ENCODE measurements around the gene SEM1.
A peak's percentile ranks its signal among the peaks of the same experiment; 100 is the strongest.
"Not testable (repeated sequence)": the region's sequence is repeated elsewhere in the genome, so short reads cannot be mapped to it uniquely, and the experiment has no call there.

The SEM1 gene

DNA sequence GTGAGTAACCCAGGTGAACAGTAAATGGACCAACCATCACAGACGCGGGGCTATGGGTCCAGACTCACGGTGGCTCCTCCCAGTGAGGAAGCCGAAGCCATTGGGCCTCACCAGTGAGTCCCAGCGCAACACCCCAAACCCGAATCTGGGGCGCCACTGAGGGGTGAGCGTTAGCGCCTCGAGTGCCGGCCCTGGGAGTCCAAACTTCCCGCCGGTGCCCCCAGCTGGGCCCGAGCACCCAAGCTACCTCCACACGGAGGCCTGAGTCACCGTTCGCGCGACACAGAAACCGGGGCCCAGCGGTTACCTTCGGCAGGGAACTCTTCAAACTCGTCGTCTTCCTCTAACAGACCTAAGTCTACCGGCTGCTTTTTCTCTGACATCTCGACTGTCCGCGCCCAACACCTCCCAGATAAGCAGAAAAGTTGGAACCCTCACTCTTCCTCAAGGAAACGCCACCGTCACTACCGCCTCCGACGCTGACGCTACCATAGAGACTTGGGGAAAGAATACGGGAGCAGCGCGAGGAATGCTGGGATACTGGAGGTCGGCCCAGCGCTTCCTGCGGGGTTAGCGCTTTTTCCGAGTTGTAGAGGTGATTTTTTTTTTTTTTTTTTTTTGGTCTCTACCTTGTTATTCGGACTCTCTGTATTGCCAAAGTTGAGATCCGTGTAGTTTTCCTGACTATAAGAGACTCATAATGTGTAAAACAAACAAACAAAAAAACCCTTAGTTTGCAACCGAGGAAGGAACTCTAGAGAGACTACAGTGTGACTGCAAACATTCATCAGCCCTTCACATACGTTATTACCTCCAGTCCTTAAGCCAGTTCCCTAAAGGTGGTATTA, at the start of gene SEM1:
Gene SEM1 (minus strand): TSS at position 466 of the 848 bp plus-strand sequence. CDS start 83 bp downstream, at position 383.
- DNase-seq, result peak; percentile 88

DNA sequence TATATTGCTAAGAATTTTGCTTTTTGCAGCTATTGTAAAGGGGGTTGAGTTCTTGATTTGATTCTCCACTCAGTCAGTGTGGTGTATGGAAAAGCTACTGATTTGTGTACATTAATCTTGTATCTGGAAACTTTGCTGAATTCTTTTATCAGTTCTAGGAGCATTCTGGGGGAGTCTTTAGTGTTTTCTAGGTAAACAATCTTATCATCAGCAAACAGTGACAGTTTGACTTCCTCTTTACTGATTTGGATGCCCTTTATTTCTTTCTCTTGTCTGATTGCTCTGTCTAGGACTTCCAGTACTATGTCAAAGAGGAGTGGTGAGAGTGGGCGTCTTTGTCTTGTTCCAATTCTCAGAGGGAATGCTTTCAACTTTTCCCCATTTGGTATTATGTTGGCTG, 48.2 kb upstream of the SEM1 start:
- not testable (repeated sequence) for DNase-seq

DNA sequence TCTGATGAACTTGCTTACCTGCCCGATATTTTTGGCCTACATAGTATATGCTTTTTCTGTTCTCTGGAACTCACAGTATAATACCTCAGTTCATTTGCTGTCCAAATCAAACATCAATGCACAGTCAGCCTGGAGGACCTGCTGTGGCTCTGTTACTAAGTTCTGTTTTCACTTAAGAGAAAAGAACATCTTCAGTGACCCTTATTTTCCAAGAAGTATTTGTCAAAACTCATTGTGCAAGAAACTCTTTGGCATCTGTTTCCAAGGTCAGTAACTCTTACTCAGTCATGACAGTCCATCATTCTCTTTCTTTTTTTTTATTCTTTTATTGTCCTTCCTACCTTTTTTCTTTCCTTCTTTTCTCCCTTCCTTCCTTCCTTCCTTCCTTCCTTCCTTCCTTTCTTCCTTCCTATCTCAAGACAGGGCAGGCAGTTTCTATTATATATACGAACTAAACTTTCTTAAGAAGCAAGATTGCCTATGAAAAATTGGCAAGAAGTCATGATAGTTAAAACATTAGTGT, 37.8 kb upstream of the SEM1 start:
- DNase-seq, result no peak

DNA sequence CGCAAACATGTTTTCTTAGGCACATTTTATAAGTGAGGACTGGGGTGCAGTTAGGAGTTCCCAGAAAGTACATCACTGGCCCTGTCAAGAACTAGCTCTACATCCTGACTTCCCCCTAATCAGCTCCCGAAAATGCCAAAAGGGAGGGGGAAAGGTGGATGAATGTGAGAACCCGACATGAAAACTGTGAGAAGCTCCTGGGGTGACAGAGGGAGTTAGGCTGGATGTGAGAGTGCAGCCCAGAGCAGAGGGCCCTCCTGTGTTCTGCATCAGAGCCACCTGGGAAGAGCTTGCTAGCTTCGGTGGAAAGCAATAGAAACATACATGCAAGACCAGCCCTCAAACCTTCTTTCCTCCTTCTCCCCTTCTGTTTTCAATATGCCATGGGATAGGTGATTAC, 30.5 kb upstream of the SEM1 start:
- no peak for DNase-seq

DNA sequence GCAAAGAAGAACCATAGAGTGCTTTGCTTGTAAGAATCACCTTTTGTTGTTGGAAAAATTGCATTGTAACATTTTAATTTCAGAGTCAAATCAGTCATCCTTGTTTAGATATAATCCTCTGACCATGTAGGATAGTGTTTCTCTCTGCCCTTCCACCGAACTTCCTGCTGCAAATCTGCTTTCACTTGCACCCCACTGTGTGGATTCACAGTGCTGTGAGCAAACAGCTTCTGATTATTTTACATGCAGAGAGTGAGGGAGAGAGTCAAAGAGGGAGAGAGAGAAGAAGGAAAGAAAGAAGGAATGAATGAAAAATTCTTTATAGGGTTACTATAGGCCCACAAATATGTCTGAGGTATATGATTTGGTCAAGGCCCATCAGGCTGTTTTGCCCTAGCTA, 30.0 kb upstream of the SEM1 start:
- no peak for DNase-seq

DNA sequence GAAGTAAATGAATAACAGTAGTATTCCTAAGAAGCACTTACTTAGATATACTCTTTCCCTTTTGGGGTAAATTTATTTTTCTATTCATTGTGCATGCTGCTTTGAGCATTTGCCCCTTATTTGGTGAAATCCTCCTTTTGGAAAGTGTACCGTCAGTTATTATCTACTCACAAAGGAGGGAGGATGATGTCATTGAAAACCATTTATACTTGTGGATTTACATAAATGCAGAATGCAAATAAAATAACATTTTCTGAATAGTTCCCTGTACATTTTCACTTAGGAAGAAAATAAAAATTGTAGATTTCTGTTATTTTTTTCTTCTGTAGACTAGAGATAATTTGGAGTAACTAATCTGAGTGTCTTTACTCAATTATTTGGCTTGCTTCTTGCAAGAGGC, 29.5 kb upstream of the SEM1 start:
- DNase-seq, result no peak

DNA sequence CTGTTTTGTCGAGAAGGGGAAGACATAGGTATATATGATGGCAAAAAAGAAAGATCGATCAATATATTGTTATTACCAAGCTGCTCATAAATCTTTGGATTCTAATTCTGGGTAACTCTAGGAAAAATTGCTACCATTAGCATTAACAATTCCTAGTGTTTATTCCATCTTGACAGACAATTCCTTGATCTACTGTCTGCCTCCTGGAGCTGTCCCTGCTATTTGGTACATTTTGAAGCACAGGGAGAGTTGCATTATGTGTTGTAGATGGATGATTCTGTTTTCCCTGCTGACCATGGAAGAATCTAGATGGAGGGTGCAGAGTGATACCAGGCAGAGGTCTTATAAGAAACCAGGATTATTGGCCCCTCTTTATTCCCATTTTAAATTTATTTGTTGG, 29.1 kb upstream of the SEM1 start:
- DNase-seq, result no peak

DNA sequence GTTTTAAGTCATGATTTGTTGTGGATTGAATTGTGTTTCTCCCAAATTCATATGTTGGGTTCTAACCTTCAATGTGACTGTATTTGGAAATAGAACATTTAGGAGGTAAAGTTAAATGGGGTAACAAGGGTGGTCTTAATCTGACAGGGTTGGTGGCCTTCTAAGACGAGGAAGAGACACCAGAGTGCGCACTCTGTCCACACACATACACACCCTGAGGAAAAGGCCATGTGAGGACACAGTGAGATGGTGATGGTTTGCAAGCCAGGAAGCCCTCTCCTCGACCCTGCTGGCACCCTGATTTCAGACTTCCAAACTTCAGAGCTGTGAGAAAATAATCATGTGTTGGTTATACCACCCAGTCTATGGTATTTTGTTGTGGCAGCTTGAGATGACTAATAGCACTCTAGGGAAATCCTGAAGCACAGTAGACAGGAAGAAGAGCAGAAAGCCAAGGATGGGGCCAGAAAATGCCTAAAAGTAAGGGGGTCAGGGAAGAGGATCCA, 28.0 kb upstream of the SEM1 start:
- no peak for DNase-seq

DNA sequence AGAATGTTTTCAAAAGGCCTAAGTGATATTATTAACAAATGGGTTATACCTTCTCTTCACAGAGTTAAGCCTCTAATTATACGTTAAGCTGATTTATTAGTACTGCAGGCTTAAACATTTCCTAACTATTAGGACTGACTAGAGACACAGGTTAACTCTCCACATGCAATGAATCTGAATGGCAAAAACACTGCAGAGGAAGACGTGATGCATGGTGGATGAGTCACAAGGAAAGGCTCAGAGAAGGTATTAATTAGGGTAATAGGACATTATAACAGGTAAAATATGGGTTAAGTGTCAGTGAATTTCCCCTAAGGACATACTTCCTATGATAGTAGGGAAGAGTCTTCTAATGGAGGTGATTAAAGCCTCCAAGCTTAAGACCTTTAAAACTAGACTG, 24.7 kb upstream of the SEM1 start:
- no peak for DNase-seq

DNA sequence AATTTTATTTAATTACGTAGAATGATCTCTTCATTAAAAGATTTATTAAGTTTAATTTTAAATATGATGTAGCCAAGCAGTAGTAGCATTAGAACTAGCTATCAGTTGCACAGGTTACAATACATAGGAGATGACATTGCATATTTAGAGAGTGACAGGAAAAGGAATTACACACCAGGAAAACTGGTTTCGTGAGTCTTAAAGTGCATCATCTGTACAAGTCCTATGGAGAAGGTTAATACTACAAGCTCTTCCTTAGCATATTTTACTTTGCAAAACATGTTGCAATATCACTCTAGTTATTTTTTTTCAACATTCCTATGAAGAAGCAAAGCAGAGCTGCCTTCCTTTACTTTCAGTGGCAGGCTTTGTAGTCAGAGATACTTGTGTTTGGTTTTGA, 20.2 kb upstream of the SEM1 start:
- DNase-seq, result no peak

DNA sequence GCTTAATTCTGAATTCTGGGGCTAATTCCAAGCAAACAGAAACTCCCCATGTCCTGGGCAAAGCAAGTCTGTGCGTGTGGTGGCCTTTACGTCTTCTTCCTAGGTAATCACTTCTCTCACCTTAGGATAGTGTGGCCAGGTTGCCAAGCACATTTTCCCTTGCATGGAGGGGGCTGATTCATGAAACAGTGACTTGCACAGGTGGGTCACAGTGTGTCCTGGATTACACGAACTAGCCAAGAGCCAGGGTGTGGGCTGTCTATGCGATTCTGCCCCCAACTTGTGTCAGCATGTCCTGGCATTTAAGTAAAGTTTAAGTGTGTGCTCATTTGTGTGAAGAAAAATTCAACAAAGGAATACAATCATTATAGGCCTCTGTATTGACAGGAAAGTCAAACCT, 18.5 kb upstream of the SEM1 start:
- DNase-seq, result no peak

DNA sequence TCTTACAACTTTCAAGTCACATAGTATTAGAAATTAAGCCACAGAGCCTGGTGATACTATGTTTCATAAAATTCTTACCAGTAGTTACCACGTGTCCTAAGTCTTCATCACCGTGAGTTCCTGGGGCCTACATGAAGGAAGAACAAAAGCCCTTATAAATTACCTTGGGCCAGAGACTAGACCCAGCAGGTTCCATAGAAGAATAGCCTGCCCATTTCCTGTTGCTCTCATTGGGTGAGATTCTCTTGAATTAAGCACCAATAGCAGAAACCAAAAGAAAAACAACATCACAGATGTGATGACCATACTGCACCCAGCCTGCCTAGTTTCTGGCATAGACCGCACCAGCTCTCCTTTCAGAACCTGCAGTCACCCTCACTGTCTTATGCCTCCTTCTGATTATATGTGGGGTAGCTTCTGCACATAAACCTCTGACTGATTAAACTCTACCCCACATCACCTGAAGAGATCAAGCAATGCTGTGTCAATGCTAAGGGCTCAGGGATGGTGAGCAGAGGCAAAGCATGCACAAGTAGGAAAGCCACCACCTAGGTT, 18.0 kb upstream of the SEM1 start:
- DNase-seq, result no peak

DNA sequence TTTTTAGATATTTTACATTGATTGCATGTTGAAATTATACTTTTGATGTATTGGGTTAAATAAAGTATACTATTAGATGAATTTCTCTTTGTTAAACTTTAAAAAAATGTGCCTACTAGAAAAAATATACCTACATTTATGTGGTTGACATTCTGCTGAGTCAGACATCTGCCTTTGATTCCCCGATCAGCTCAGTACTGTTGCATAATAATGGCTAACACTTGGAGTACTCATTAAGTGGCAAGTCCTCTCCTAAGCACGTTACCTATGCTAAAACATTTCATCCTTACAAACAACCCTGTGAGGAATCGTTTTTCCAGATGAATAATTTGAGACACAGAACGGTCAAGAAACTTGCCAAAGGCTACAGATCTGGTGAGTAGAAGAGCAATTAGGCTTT, 14.0 kb upstream of the SEM1 start:
- no peak for DNase-seq

DNA sequence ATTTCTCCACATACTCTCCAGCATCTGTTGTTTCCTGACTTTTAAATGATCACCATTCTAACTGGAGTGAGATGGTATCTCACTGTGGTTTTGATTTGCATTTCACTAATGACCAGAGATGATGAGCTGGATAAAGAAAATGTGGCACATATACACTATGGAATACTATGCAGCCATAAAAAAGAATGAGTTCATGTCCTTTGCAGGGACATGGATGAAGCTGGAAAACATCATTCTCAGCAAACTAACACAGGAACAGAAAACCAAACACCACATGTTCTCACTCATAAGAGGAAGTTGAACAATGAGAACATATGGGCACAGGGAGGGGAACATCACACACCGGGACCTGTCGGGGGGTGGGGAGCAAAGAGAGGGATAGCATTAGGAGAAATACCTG, 13.3 kb upstream of the SEM1 start:
- DNase-seq, result not testable (repeated sequence)

DNA sequence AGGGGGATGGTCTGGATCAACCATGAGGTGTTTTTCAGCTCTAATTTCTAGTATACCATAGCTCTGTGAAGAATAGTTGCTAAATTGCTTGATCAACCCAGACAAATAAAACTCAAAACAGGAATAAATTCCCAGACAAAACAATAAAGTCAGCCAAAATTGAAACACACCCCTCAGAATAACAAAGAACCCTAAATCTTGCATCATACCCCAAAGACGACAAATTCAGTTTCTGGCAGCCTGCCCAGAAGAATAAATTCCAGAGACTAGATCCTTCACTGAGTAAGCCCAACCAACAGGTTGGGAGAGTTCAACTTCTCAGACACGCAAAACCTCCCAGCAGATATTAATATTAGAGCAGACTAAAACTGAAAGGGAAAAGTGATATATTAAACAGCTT, 11.2 kb upstream of the SEM1 start:
- DNase-seq, result no peak

DNA sequence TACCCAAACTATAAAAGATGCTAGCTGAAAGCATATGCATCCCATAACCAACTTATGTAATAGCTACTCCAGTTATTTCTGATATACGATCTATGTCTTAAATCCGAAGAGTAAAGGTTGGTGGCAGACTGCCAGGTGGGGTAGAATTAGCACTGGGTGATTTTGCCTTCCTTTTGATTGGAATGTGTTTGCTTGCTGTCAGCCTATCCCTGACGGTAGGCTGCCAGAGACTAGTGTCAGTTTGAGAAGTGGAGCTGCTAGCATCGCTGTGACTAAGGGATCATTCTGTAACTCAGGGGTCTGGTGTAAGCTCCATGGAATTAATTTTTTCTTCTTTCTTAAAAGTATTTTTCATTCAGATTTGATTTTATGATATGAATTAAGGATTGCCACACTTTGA, 9.5 kb upstream of the SEM1 start:
- DNase-seq, result no peak

DNA sequence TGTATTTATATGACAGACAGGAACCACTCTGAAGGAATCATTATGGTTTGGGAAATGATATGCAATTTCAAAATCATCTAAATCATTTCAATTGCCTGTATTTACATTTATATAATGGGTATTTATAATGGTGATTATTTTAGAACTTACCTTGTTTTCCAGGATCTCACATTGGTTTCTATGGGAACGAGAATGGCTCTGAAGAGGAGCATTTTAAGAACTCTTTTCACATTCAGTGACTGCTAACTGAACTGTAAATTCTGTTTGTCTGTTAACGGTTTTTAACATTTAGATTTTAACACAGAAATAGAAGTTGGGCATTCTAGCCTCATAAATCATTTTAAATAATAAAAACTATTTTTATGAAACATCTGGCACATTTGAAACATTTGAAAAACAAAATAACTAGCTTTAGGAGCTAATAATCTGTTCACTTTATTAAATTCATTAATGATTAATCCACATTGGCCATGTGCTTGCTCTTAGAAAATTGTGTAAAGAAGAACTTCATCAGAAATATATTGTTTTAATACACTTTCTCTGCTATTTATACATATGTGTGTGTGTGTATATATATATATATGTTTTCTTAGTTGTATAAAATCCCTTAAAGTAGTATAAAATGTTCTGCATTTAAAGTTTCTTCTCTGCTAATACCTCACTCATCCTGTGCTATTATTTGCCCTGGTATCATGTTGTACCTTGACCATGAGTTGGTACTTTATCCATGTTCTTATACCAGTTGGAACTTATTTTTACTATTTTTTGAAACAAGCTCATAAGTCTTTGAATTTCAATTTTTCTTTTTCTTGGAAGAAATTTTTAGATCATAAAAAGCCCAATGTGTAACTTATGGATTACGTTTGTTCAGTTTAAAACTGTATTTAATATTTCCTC, 8.7 kb upstream of the SEM1 start:
- DNase-seq, result no peak

DNA sequence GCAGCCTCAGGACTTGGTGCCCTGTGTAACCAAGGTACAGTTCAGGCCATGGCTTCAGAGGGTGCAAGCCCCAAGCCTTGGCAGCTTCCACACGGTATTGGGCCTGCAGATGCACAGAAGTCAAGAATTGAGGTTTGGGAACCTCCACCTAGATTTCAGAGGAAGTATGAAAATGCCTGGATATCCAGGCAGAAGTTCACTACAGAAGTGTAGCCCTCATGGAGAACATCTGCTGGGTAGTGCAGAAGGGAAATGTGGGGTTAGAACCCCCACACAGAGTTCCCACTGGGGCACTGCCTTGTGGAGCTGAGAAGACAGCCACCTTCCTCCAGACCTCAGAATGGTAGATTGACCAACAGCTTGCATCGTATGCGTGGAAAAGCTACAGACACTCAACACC, 3.4 kb upstream of the SEM1 start:
- DNase-seq, result no peak

DNA sequence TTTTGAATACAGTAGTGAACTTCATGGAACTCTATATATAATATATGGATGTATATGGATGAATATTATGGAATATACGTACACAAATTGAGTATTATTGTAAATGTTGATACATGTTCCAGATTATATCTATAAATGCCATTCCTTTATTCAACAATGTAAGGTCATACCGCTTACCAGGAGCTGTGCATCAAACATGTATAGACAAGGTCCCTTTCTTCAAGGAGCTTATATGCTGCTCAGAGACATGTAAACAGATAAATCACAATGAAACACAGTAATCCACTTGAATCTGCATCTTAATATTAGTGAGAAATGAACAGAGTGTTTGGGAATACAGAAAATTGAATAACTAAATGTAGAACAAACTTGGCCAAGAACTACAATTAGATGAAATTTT, 898 bp upstream of the SEM1 start:
- no peak for DNase-seq

DNA sequence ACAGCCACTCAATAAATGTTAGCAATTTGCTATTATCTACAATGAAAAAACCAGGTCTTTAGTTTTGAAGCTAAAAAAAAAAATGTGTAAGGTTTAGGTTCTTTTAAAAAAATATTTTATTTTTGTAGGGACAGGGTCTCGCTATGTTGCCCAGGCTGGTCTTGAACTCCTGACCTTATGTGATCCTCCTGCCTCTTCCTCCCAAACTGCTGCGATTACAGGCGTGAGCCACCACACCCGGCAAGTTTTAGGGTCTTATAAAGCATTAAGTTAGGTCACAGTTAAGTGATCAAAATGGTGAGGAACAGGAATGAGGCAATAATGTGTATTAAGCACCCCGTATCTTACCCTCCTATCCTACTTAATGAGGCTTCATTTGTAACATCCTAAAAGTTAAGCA, 774 bp downstream of the SEM1 start:
- no peak for DNase-seq

DNA sequence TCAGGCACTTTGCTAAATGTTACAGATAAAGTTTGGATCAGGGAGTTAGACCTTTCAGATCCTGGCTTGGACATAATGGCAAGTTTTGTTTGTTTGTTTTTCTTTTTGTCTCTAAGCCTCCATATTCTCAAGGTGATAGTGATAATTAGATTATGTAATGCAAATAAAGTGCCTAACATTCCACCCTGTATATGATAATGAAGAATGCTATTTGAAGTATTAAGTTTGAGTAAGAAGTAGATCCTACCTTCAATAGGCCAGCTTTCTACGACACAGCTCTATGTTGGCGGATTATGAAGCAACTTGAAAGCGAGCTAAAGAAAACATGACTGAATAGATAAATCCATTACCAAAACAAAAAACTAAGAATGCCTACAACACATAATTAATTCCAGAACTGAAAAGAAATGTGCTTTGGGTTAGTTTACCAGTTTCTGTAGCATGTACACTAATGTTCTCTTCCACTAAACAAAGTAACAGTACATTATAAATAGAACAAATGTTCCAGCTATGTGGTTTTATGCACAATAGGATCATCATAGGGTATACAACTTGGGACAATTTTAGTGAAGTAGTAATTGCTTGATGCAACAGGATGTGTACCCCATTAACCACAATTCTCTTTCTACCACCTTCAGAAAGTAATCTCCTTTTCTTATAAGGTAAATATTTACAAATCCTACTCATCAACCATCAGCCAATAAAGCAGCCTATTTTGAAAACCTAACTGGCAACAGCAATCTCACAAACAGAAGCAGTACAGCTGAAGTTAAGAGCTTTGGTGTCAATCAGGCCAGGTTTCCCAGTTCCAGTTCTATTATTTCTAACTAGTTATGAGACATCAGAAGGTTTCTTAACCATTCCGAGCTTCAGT, 1.5 kb downstream of the SEM1 start:
- no peak for DNase-seq

DNA sequence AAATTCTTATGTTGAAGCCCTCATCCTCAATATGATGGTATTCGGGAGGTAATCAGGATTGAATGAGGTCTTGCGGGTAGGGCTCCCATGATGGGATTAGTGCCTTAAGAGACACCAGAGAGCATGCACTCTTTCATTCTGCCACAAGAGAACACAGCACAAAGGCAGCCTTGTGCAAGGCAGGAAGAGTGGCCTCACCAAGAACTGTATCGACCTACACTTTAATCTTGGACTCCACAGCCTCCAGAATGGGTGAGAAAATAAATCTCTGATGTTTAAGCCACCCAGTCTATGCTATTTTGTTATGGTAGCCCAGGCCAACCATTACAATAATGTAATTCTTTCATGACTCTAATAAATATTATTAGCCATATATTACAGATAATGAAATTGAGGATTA, 8.4 kb downstream of the SEM1 start:
- no peak for DNase-seq
